ENCODE results near the gene PDGFC.

Gene PDGFC

GRCh38 chr4:156998500-156999174, 27.0 kb upstream of the PDGFC start:
- no peak for DNase-seq (ENCODE audit: low read depth)
- no peak overlapping the region for H3K4me3 ChIP-seq (replicated peaks; ENCODE audit: low read depth, low read length)
- TF ChIP-seq CTCF (IDR thresholded peaks at IDR 0.05; ENCODE audit: low read length, missing control alignments) = no peak

GRCh38 chr4:156992943-156993342, 21.3 kb upstream of the PDGFC start:
- no peak overlapping the region for H3K4me3 ChIP-seq (replicated peaks; ENCODE audit: low read depth, low read length)
- peak; percentile 50 for DNase-seq (ENCODE audit: low read depth)
- TF ChIP-seq CTCF (IDR thresholded peaks at IDR 0.05; ENCODE audit: low read length, missing control alignments) = no peak

- DNase-seq (ENCODE audit: low read depth) = no peak
- no peak for TF ChIP-seq CTCF (IDR thresholded peaks at IDR 0.05; ENCODE audit: low read length, missing control alignments)
- H3K4me3 ChIP-seq (replicated peaks; ENCODE audit: low read depth, low read length) = no peak overlapping the region
Observed at GRCh38 chr4:156991161-156991560, 19.6 kb upstream of the PDGFC start.

GRCh38 chr4:156983366-156983765, 11.8 kb upstream of the PDGFC start:
- no peak overlapping the region for H3K4me3 ChIP-seq (replicated peaks; ENCODE audit: low read depth, low read length)
- peak; percentile 53 for DNase-seq (ENCODE audit: low read depth)

GRCh38 chr4:156981262-156981769, 9.7 kb upstream of the PDGFC start:
- no peak for DNase-seq (ENCODE audit: low read depth)
- no peak overlapping the region for H3K4me3 ChIP-seq (replicated peaks; ENCODE audit: low read depth, low read length)
- TF ChIP-seq CTCF (IDR thresholded peaks at IDR 0.05; ENCODE audit: low read length, missing control alignments) = no peak

More at GRCh38 chr4:156983366-156983765, 11.8 kb upstream of the PDGFC start:
- TF ChIP-seq CTCF (IDR thresholded peaks at IDR 0.05; ENCODE audit: low read length, missing control alignments) = peak; percentile 65

GRCh38 chr4:156977435-156978160, 6.0 kb upstream of the PDGFC start:
- DNase-seq (ENCODE audit: low read depth) = peak; percentile 81

More at GRCh38 chr4:156977435-156978160, 6.0 kb upstream of the PDGFC start:
- no peak for TF ChIP-seq CTCF (IDR thresholded peaks at IDR 0.05; ENCODE audit: low read length, missing control alignments)
- H3K4me3 ChIP-seq (replicated peaks; ENCODE audit: low read depth, low read length) = no peak overlapping the region

Data from fibroblast of pulmonary artery (primary cell).